Measurements from ENCODE around the gene CCDC169.

- TF ChIP-seq CTCF (conservative IDR thresholded peaks at IDR 0.05) (no peak), ZFX (IDR thresholded peaks at IDR 0.05) (no peak)
Measured at GRCh38 chr13:36212789-36213188, 84.8 kb downstream of the CCDC169 start.

Measured in C4-2B (cell line).